GM18870 (cell line): ENCODE results near the gene CRYAB.

ENCODE experiments used
- ATAC-seq: cut with Tn5 transposase; IDR thresholded peaks from one replicate; pipeline ENCODE4 v1.9.1; 2021; ENCODE audit warnings: moderate library complexity; ENCODE audit not compliant: unreplicated experiment

CRYAB gene

GRCh38 chr11:111911563-111912401, at the start of gene CRYAB:
Gene CRYAB (minus strand): TSS chr11:111911770. CDS start chr11:111911724, 46 bp downstream.
- ATAC-seq: no peak

GRCh38 chr11:111960916-111961315, 49.3 kb upstream of the CRYAB start:
- ATAC-seq: no peak

- no peak for ATAC-seq
Measured at GRCh38 chr11:111957663-111958444, 46.3 kb upstream of the CRYAB start.

- no peak for ATAC-seq
Measured at GRCh38 chr11:111954154-111954553, 42.6 kb upstream of the CRYAB start.

- no peak for ATAC-seq
Measured at GRCh38 chr11:111951565-111951964, 40.0 kb upstream of the CRYAB start.

- no peak for ATAC-seq
Measured at GRCh38 chr11:111949519-111950426, 38.2 kb upstream of the CRYAB start.

- ATAC-seq: no peak
Measured at GRCh38 chr11:111947143-111947542, 35.6 kb upstream of the CRYAB start.

GRCh38 chr11:111946499-111946898, 34.9 kb upstream of the CRYAB start:
- no peak for ATAC-seq

GRCh38 chr11:111945198-111945597, 33.6 kb upstream of the CRYAB start:
- no peak for ATAC-seq

GRCh38 chr11:111944651-111945051, 33.1 kb upstream of the CRYAB start:
- ATAC-seq: no peak

- ATAC-seq: no peak
Measured at GRCh38 chr11:111944139-111944538, 32.6 kb upstream of the CRYAB start.

GRCh38 chr11:111942829-111943228, 31.3 kb upstream of the CRYAB start:
- ATAC-seq: no peak

GRCh38 chr11:111941963-111942362, 30.4 kb upstream of the CRYAB start:
- ATAC-seq: no peak

GRCh38 chr11:111939836-111940604, 28.4 kb upstream of the CRYAB start:
- no peak for ATAC-seq

- peak; percentile 93 for ATAC-seq
Measured at GRCh38 chr11:111938687-111939160, 27.2 kb upstream of the CRYAB start.

- no peak for ATAC-seq
Measured at GRCh38 chr11:111937844-111938243, 26.3 kb upstream of the CRYAB start.

GRCh38 chr11:111937461-111937769, 25.8 kb upstream of the CRYAB start:
- ATAC-seq: no peak

- ATAC-seq: no peak
Measured at GRCh38 chr11:111936040-111936540, 24.5 kb upstream of the CRYAB start.

GRCh38 chr11:111935317-111936039, 23.9 kb upstream of the CRYAB start:
- ATAC-seq: no peak
